HG03060 (cell line): ENCODE data around the gene HEATR5A.
"Not testable (repeated sequence)": the region's sequence is repeated elsewhere in the genome, so short reads cannot be mapped to it uniquely, and the experiment has no call there.

Source experiments
- ATAC-seq: cut with Tn5 transposase; IDR thresholded peaks from one replicate; pipeline ENCODE4 v1.9.1; 2021; ENCODE audit warnings: low read depth, moderate number of reproducible peaks; ENCODE audit not compliant: unreplicated experiment

The HEATR5A gene

GRCh38 chr14:31339743-31340142 is 80.6 kb downstream of the HEATR5A start:
- ATAC-seq = no peak

DNA sequence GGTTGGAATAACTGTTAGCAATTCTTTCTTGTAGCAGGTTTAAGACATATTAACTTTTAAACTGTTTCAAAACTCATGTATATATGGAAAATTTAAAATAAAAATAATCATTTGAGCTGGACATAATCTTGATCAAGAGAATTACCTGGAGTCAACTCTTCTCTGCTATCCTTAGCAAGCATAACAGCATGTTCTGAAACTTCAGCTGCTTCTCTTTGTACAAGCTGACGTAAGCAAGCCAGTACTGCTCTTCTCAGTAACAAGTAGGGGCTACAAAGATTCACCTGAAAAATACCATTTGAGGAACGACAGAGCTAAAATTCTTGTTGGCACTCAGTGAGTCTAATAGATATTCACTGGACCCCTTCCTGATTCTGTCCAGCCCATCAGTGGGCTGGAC is 83.0 kb downstream of the HEATR5A start:
- ATAC-seq = no peak

DNA sequence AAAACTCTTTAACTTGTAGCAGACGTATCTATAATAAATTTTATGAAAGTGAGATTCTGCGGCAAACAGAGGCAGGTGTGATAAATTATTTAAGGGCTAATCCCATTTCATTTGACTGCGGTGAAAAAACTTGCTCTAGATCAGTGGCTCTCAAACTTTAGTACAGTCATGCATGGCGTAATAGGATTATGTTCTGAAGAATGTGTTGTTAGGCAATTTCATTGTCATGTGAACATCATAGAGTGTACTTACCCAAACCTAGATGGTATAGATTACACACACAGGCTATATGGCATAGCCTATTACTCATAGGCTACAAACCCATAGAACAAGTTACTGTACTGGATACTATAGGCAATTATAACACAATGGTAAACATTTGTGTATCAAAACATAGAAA is 83.7 kb downstream of the HEATR5A start:
- ATAC-seq = no peak

DNA sequence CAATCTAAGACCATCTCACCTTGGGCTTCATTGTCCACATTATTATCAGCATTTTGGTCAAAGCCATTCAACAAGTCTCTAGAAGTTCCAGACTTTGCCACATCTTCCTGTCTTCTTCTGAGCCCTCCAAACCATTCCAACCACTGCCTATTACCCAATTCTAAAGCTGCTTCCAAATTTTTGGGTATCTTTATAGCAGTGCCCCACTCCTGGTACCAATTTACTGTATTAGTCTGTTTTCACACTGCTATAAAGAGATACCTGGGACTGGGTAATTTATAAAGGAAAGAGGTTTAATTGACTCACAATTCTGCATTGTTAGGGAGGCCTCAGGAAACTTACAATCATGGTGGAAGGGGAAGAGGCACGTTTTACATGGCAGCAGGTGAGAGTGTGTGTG is 89.0 kb downstream of the HEATR5A start:
- ATAC-seq = not testable (repeated sequence)

DNA sequence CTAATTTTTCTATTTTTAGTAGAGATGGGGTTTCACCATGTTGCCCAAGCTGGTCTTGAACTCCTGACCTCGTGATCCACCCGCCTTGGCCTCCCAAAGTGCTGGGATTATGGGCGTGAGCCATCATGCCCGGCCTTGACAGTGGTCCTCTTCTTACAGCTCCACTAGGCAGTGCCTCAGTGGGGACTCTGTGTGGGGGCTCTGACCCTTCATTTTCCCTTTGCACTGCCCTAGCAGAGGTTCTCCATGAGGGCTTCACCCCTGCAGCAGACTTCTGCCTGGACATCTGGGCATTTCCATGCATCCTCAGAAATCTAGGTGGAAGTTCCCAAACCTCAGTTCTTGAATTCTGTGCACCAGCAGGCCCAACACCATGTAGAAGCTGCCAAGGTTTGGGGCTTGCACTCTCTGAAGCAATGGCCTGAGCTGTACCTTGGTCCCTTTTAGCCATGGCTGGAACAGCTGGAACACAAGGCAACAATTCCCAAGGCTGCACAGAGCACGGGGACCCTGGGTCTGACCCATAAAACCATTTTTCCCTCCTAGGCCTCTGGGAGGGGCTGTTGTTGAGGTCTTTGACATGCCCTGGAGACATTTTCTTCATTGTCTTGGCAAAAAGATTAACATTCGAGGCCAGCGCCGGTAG is 90.4 kb downstream of the HEATR5A start:
- not testable (repeated sequence) for ATAC-seq

DNA sequence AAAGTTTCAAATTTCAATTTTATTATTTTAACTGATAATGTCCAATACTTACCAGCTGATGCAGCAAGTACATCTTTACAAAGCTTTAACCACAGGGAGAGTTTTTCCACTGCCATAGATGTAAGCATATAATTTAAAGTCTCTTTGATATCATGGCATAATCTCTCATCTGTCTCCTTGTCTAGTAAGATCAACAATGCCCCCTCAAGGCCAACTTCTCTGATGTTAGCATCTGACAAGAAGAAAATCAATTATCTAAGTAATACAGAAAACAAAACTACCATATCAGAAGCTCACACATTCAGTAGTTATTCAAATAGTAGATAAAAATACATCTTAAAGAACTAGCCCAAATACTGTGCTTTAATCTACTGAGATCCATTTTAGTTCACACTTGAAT is 94.2 kb downstream of the HEATR5A start:
- ATAC-seq = no peak

DNA sequence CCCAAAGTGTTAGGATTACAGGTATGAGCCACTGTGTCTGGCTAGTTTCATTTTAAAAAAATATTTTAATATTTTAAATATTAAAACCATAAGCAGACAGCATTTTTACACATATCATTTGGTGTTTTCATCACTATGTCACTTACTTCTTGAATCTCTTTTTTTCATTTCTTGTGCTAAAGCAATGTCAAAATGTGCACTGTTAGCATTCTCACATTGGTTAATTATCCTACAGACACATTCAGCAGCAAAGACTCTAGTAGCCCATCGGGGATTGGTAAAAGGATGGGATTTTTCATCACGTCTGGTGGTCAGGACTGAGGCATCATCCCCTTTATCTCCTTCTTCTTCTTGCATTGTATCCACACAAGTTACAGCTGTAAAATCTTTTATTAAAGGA is 96.9 kb downstream of the HEATR5A start:
- ATAC-seq = no peak

- ATAC-seq = no peak
Measured at GRCh38 chr14:31320922-31321766, 99.2 kb downstream of the HEATR5A start.

GRCh38 chr14:31320216-31320615 is 100.1 kb downstream of the HEATR5A start:
- no peak for ATAC-seq

DNA sequence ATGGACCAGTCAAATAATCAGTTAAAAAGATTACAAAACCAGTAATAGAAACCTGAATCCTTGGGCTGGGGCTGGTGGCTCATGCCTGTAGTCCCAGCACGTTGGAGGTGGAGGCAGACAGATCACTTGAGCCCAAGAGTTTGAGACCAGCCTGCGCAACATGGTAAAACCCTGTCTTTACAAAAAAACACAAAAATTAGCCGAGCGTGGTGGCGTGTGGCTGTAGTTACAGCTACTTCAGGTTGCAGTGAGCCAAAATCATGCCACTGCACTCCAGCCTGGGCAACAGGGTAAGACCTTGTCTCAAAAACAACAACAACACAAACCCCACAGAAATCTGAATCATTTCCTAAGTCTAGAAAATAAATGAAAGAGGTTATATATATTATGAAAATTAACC is 100.6 kb downstream of the HEATR5A start:
- no peak for ATAC-seq

DNA sequence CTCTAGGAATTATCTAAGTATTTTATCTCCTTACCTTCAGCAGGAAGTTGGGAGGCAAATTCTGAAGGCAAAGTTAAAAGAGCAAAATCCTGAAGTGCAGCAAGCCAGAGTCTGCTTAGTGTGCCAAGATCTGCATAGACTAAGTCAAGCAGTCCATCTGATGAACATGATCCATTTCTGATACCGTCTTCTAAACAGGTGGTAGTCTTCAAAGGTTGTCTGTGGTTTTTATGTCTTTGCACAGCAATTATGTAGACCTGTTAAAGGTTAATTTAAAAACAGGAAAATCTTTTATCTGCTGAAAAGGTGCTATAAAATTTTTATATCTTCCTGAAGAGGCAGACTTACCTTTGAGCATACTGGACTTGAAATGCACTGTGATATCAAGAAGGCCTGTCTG is 107.4 kb downstream of the HEATR5A start:
- ATAC-seq = no peak

DNA sequence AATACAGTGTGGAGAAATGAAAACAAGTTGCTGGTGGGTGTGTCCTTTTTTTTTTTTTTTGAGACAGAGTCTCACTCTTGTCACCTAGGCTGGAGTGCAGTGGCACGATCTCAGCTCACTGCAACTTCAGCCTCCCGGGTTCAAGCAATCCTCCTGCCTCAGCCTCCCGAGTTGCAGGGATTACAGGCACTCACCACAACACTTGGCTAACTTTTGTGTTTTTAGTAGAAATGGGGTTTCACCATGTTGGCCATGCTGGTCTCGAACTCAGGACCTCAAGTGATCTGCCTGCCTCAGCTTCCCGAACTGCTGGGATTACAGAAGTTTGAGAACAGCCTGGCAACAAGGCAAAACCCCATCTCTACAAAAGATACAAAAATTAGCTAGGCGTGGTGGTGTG is 108.0 kb downstream of the HEATR5A start:
- not testable (repeated sequence) for ATAC-seq

- no peak for ATAC-seq
Measured at GRCh38 chr14:31307618-31308017, 112.7 kb downstream of the HEATR5A start.

- ATAC-seq = no peak
Measured at GRCh38 chr14:31307198-31307597, 113.2 kb downstream of the HEATR5A start.

- ATAC-seq = no peak
Measured at GRCh38 chr14:31303654-31304053, 116.7 kb downstream of the HEATR5A start.

DNA sequence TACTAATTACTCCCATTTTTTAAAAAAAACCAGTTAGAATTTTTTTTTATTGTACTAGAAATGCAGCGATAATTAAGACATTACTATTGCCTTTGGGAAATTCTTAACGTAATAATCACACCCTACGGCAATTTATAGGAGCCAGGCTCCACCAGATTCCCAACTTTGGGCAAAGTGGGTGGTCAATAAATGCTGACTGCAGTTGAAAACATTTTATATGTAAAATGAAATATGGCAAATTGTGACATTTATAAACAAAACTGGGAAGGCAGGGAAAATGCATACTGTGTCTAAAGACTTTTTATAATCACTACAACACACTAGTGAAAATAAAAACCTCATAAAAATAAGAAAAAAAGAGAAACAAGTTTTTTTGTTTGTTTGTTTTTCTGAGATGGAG is 119.5 kb downstream of the HEATR5A start:
- no peak for ATAC-seq

- no peak for ATAC-seq
Measured at GRCh38 chr14:31300296-31300695, 120.1 kb downstream of the HEATR5A start.

DNA sequence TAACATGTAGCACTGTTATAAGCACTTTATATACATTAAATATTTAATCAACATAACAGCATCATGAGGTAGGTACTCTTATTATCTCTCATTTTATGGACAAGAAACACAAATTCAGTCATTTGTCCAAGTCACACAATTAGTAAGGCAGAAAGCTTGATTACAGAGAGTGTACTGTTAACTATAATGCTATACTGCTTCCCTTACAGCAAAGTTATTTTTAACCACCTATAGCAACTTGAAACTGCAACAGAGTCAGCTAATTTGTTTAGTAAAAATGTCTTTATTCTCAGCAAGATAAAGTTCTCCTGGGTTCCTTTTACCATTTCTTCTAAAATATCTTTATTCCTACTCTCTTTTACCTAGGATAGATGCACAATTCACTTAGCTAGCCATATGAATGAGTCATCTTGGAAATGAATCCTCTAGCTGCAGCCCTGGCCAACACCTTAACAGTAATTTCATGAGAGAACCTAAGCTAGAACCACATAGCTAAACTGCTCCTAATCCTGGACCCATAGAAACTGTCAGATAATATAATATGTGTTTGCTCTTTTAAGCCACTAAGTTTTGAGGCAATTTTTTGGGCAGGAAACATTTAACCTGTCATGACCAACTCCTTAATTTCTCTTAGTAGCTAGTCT is 122.5 kb downstream of the HEATR5A start:
- no peak for ATAC-seq

DNA sequence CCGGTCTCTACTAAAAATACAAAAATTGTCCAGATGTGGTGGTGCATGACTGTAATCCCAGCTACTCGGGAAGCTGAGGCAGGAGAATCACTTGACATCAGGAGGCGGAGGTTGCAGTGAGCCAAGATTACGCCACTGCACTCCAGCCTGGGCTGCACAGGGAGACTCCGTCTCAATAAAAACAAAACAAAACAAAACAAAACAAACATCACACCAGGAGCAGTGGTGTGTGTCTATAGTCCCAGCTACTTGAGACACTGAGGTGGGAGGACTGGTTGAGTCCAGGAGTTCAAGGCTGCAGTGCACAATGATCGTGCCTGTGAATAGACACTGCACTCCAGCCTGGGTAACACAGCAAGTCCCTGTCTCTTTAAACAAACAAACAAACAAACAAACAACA is 123.2 kb downstream of the HEATR5A start:
- no peak for ATAC-seq

- ATAC-seq = no peak
Measured at GRCh38 chr14:31294746-31295405, 125.5 kb downstream of the HEATR5A start.
